CD8-positive, alpha-beta memory T cell (primary cell): Measurements from ENCODE around the gene SULT1B1. TPM values are rescaled to one million over a fixed set of nuclear protein-coding genes. Genes with fewer than 3 reads are reported as not detected.

ENCODE experiments used
- CTCF ChIA-PET: fragments of 350-600 bp; sonication (Branson Sonifier 250); formaldehyde crosslinking; loops from one replicate; lab custom pipeline; 2021; ENCODE audit warnings: antibody characterized with exemption; lab: Charles Lee
- POLR2A ChIA-PET: fragments of 350-600 bp; sonication (Branson Sonifier 250); formaldehyde crosslinking; loops from one replicate; lab custom pipeline; 2021; ENCODE audit warnings: antibody characterized with exemption; lab: Charles Lee
- DNase-seq, 5 donors: peaks; one replicate each; pipeline versions ENCODE4 v3.0.0 to v3.0.0-alpha.2; 2020 to 2022; ENCODE audit warnings: mixed read lengths in 1 of 5
- H3K27ac ChIP-seq: one replicate; pipeline ENCODE4 v1.7.0; 2013; ENCODE audit warnings: low read depth, mild to moderate bottlenecking, low read length, moderate library complexity
- H3K27me3 ChIP-seq: 2 replicates; pipeline ENCODE4 v1.7.0; 2013; ENCODE audit warnings: low read length, mild to moderate bottlenecking; ENCODE audit not compliant: insufficient read depth, poor library complexity, severe bottlenecking
- H3K36me3 ChIP-seq: 2 replicates; pipeline ENCODE4 v1.7.0; 2013; ENCODE audit warnings: mild to moderate bottlenecking, low read length, moderate library complexity; ENCODE audit not compliant: insufficient read depth
- H3K4me1 ChIP-seq: 2 replicates; pipeline ENCODE4 v1.7.0; 2013; ENCODE audit warnings: mild to moderate bottlenecking, low read length, moderate library complexity; ENCODE audit not compliant: insufficient read depth
- H3K4me3 ChIP-seq: 2 replicates; pipeline ENCODE4 v1.7.0; 2013; ENCODE audit warnings: mild to moderate bottlenecking, low read length
- H3K9me3 ChIP-seq: 2 replicates; pipeline ENCODE4 v1.7.0; 2013; ENCODE audit warnings: mild to moderate bottlenecking, low read length
- H3K27ac Mint-ChIP-seq, 8 donors: one replicate each; pipeline ENCODE4 v1.8.0; 2020 to 2021; ENCODE audit warnings: mixed read lengths in 8 of 8, mild to moderate bottlenecking in 6 of 8, inconsistent platforms in 3 of 8, moderate library complexity in 3 of 8
- H3K27me3 Mint-ChIP-seq, 2 donors: one replicate each; pipeline ENCODE4 v1.8.0; 2020 to 2021; ENCODE audit warnings: mixed read lengths in 2 of 2, mild to moderate bottlenecking in 1 of 2, moderate library complexity in 1 of 2
- H3K36me3 Mint-ChIP-seq, 3 donors: one replicate each; pipeline ENCODE4 v1.8.0; 2020 to 2021; ENCODE audit warnings: mixed read lengths in 3 of 3, inconsistent platforms in 1 of 3, mild to moderate bottlenecking in 1 of 3
- H3K4me1 Mint-ChIP-seq, 3 donors: one replicate each; pipeline ENCODE4 v1.8.0; 2020 to 2021; ENCODE audit warnings: mixed read lengths in 3 of 3, inconsistent platforms in 1 of 3, mild to moderate bottlenecking in 1 of 3
- H3K4me3 Mint-ChIP-seq, 7 donors: one replicate each; pipeline ENCODE4 v1.8.0; 2020 to 2021; ENCODE audit warnings: mixed read lengths in 7 of 7, mild to moderate bottlenecking in 6 of 7, moderate library complexity in 4 of 7, inconsistent platforms in 2 of 7
- H3K9me3 Mint-ChIP-seq, 5 donors: one replicate each; pipeline ENCODE4 v1.8.0; 2020 to 2022; ENCODE audit warnings: mixed read lengths in 5 of 5, mild to moderate bottlenecking in 3 of 5, moderate library complexity in 2 of 5, inconsistent platforms in 1 of 5
- polyA plus RNA-seq: library from polyadenylated mRNA; unstranded; fragments of 300-500 nt; fragmentation: Illumina TruSeq; gene quantifications from one replicate; pipeline ENCODE4 v1.2.3, GENCODE V29; 2021
- total RNA-seq, 2 experiments: library from RNA; stranded (reverse); gene quantifications; one replicate each; pipeline ENCODE4 v1.2.3, GENCODE V29; 2021

Gene SULT1B1
- total RNA-seq (under 1 TPM; 0.20 to 0.22 TPM), polyA plus RNA-seq (1.8 TPM)

DNA sequence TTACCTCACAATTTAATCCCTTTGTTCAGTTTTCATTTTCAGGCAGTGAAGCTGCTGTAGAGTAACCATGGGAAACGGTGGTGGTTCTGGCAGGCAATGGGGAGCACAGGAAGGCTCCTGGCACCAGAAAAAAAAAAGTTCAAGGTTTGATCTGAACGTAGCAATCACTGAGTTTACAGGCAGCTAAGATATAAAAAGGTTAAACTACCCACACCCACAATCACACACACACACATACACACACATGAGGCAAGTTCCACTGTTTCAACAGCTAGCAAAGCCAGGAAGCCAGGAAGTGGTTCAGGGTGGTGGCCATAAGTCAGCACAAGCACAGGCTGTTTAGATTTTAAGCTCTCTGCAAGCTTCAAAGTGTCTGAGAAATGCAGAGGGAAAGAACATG lies at the start of gene SULT1B1:
SULT1B1 (minus strand) TSS at position 166 of the 400 bp plus-strand sequence. CDS start 5,403 bp downstream, outside the sequence.
- H3K27ac Mint-ChIP-seq, result peak within 1 kb of the TSS in 6 of 8 donors; percentile 26 to 83 (median 66)
- peaks cover 19 to 44% (median 26%) of the 10 kb centered on the region in 3 donors for H3K4me1 Mint-ChIP-seq

DNA sequence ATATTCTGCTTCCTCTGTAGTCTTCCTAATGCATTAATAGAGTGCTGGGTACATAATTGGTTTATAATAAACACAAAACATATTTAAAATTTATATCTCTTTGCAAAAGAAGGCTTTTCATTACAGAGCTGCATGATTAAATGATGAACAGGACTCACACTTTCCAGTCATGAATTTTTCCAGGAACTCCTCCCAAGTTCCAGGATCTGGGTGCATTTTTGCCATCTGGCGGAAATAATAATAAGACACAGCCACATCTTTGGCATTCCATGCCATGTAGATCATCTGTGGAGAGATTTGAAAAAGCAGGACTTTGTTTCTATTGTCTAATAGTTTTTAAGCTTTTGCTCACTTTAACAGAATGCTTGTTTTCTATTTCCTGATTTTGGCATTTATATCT lies 40.2 kb upstream of the SULT1B1 start:
- POLR2A ChIA-PET, result no interaction called here

More for the DNA sequence above, at the start of gene SULT1B1:
- Histone ChIP-seq H3K4me1 (peaks cover 34% of the 10 kb centered on the region), H3K27me3 (no peaks in the 10 kb centered on the region), H3K4me3 (peak within 1 kb of the TSS; percentile 45), H3K36me3 (no peaks in the 10 kb centered on the region), H3K9me3 (no peaks in the 10 kb centered on the region), H3K27ac (no peak within 1 kb of the TSS)
- POLR2A ChIA-PET, result no interaction called here
- H3K4me3 Mint-ChIP-seq, result peak within 1 kb of the TSS; percentile 36 to 84 (median 73)
- no peaks in the 10 kb centered on the region for H3K36me3 Mint-ChIP-seq
- peaks cover 0 to 1% of the 10 kb centered on the region in 2 donors for H3K27me3 Mint-ChIP-seq
- peaks cover 0 to 2% (median 0%) of the 10 kb centered on the region in 5 donors for H3K9me3 Mint-ChIP-seq
- CTCF ChIA-PET, result interaction anchor here (1.0 kb wide), 1 partner anchor 63 kb away, joined by 3 read pairs; no protein-coding TSS in a partner anchor
- peak in 3 of 5 donors; percentile 40 to 81 (median 63) for DNase-seq

GRCh38 chr4:69799337-69799736 lies 38.9 kb upstream of the SULT1B1 start:
- Histone ChIP-seq H3K36me3 (no peaks in the 10 kb centered on the region), H3K4me3 (no peak overlapping the region), H3K4me1 (no peaks in the 10 kb centered on the region), H3K27me3 (no peaks in the 10 kb centered on the region), H3K27ac (no peak overlapping the region), H3K9me3 (no peaks in the 10 kb centered on the region)
- no peaks in the 10 kb centered on the region for H3K4me1 Mint-ChIP-seq
- H3K9me3 Mint-ChIP-seq, result peaks cover 0 to 12% (median 3%) of the 10 kb centered on the region in 5 donors
- CTCF ChIA-PET, result no interaction called here
- POLR2A ChIA-PET, result no interaction called here
- no peak for DNase-seq
- no peaks in the 10 kb centered on the region for H3K27me3 Mint-ChIP-seq
- H3K4me3 Mint-ChIP-seq, result no peak overlapping the region
- no peak overlapping the region for H3K27ac Mint-ChIP-seq
- no peaks in the 10 kb centered on the region for H3K36me3 Mint-ChIP-seq

More for the DNA sequence above, 40.2 kb upstream of the SULT1B1 start:
- no peak overlapping the region for H3K4me3 Mint-ChIP-seq
- H3K27ac Mint-ChIP-seq, result no peak overlapping the region
- Histone ChIP-seq H3K36me3 (no peaks in the 10 kb centered on the region), H3K4me3 (no peak overlapping the region), H3K4me1 (no peaks in the 10 kb centered on the region), H3K27me3 (no peaks in the 10 kb centered on the region), H3K27ac (no peak overlapping the region), H3K9me3 (no peaks in the 10 kb centered on the region)
- H3K4me1 Mint-ChIP-seq, result no peaks in the 10 kb centered on the region
- no peaks in the 10 kb centered on the region for H3K36me3 Mint-ChIP-seq
- DNase-seq, result no peak
- H3K27me3 Mint-ChIP-seq, result no peaks in the 10 kb centered on the region
- H3K9me3 Mint-ChIP-seq, result peaks cover 0 to 12% (median 3%) of the 10 kb centered on the region in 5 donors
- CTCF ChIA-PET, result no interaction called here

DNA sequence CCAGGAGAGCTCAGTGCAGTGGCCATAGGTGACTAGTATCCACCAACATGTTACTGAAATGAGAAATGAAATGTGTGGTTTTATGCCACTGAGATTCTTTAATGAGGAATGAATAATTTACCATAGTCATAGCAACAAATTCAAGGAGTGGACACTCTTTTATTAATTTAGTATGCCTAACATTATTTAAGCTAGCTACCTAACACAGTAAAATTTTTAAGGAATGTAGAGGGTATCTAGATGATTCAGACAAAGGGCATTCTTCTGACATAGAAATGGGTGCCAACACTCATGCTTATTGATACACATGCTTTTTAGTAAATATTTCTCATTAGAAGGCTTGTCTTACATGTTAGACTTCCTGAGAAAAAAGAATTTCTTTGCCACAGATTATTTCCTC lies 33.3 kb upstream of the SULT1B1 start:
- Histone ChIP-seq H3K27me3 (no peaks in the 10 kb centered on the region), H3K36me3 (no peaks in the 10 kb centered on the region), H3K9me3 (no peaks in the 10 kb centered on the region), H3K4me1 (no peaks in the 10 kb centered on the region), H3K27ac (no peak overlapping the region), H3K4me3 (no peak overlapping the region)
- no peak overlapping the region for H3K27ac Mint-ChIP-seq
- no peaks in the 10 kb centered on the region for H3K36me3 Mint-ChIP-seq
- H3K4me3 Mint-ChIP-seq, result no peak overlapping the region
- peaks cover 0 to 10% (median 0%) of the 10 kb centered on the region in 5 donors for H3K9me3 Mint-ChIP-seq
- no peaks in the 10 kb centered on the region for H3K27me3 Mint-ChIP-seq
- no peaks in the 10 kb centered on the region for H3K4me1 Mint-ChIP-seq
- ChIA-PET CTCF (no interaction called here), POLR2A (no interaction called here)
- no peak for DNase-seq

- no peak for DNase-seq
- no peak overlapping the region for H3K27ac Mint-ChIP-seq
- Histone ChIP-seq H3K9me3 (no peaks in the 10 kb centered on the region), H3K36me3 (no peaks in the 10 kb centered on the region), H3K27ac (no peak overlapping the region), H3K4me3 (no peak overlapping the region), H3K27me3 (no peaks in the 10 kb centered on the region), H3K4me1 (no peaks in the 10 kb centered on the region)
- no peaks in the 10 kb centered on the region for H3K4me1 Mint-ChIP-seq
- no peaks in the 10 kb centered on the region for H3K27me3 Mint-ChIP-seq
- H3K9me3 Mint-ChIP-seq, result peaks cover 0 to 5% (median 0%) of the 10 kb centered on the region in 5 donors
- no peaks in the 10 kb centered on the region for H3K36me3 Mint-ChIP-seq
- ChIA-PET POLR2A (no interaction called here), CTCF (no interaction called here)
- no peak overlapping the region for H3K4me3 Mint-ChIP-seq
Observed at GRCh38 chr4:69787879-69788278, 27.5 kb upstream of the SULT1B1 start.

- H3K27me3 Mint-ChIP-seq, result no peaks in the 10 kb centered on the region
- DNase-seq, result no peak
- H3K9me3 Mint-ChIP-seq, result peaks cover 0 to 5% (median 0%) of the 10 kb centered on the region in 5 donors
- POLR2A ChIA-PET, result no interaction called here
- no peaks in the 10 kb centered on the region for H3K27me3 ChIP-seq
- no peaks in the 10 kb centered on the region for H3K4me1 ChIP-seq
- no peak overlapping the region for H3K4me3 Mint-ChIP-seq
- no peaks in the 10 kb centered on the region for H3K9me3 ChIP-seq
- no peaks in the 10 kb centered on the region for H3K4me1 Mint-ChIP-seq
- H3K4me3 ChIP-seq, result no peak overlapping the region
- H3K36me3 Mint-ChIP-seq, result no peaks in the 10 kb centered on the region
- CTCF ChIA-PET, result no interaction called here
- no peaks in the 10 kb centered on the region for H3K36me3 ChIP-seq
- no peak overlapping the region for H3K27ac Mint-ChIP-seq
- no peak overlapping the region for H3K27ac ChIP-seq
Observed at GRCh38 chr4:69786547-69786946, 26.1 kb upstream of the SULT1B1 start.

DNA sequence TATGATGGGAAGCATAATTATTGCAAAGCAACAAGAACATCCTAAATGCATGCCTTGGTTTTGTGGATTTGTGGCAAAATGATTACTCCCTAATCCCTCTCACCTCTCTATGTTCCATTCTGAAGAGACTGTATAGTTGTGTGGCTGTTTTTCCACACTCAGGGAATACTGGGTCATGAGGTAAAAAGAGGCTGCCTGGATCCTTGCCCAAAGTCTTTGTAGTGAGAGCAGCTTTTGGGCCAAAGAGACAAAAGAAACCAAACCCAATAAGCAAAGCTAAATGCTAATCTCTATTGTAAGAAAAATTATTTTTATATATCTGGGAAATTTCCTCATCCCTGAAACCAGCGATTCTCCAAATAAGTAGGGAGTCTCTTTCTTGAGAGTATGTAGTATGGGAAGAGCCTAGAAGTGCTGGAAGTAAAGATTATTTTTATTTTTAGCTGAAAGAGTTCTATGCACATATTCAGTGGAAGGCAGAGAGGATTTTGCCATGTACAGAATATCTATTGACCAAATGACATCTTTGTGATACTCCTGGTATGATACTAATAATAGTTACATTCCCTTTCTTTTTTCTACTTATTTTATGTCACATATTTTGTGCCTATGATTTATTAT lies 24.9 kb upstream of the SULT1B1 start:
- POLR2A ChIA-PET, result no interaction called here

DNA sequence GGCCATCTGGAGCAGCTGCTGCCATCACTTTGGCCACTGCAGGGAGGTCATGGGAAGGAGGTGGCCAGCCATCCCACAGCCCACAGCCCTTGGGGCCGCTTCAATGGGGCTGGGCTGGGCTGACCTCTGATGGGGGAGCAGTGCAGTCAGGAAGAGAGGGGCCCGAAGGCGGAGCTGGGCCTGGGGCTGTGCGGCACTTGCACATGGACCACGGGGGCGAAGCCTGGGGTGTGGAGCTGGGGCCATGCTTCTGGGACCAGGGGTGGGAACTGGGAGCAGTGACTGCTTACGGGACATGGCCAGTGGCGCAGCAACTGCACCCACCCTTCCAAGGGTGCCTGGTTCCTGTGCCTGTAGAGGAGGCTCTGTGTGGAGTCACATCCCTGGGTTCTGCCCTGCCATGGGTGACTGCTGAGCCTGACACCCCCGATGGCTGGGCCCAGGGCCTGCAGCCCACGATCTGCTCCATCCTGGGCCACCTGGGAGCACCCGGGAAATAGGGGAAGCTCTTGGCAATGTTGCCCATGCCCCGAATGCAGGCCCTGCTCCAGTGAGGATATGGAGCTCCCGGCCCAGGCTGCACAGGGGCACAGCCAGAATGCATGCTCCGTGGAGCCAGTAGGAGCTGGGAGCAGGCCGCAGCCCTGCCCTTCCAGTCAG lies 22.4 kb upstream of the SULT1B1 start:
- Histone ChIP-seq H3K9me3 (no peaks in the 10 kb centered on the region), H3K27ac (no peak overlapping the region), H3K36me3 (no peaks in the 10 kb centered on the region), H3K4me1 (no peaks in the 10 kb centered on the region), H3K4me3 (no peak overlapping the region), H3K27me3 (no peaks in the 10 kb centered on the region)
- H3K9me3 Mint-ChIP-seq, result peaks cover 0 to 5% (median 0%) of the 10 kb centered on the region in 5 donors
- no peaks in the 10 kb centered on the region for H3K27me3 Mint-ChIP-seq
- POLR2A ChIA-PET, result no interaction called here
- CTCF ChIA-PET, result no interaction called here
- H3K27ac Mint-ChIP-seq, result no peak overlapping the region
- no peak overlapping the region for H3K4me3 Mint-ChIP-seq
- H3K36me3 Mint-ChIP-seq, result no peaks in the 10 kb centered on the region
- no peaks in the 10 kb centered on the region for H3K4me1 Mint-ChIP-seq
- no peak for DNase-seq

More for the DNA sequence above, 24.9 kb upstream of the SULT1B1 start:
- Mint-ChIP-seq H3K4me3 (no peak overlapping the region), H3K9me3 (peaks cover 0 to 5% (median 0%) of the 10 kb centered on the region in 5 donors), H3K36me3 (no peaks in the 10 kb centered on the region), H3K4me1 (no peaks in the 10 kb centered on the region), H3K27ac (no peak overlapping the region), H3K27me3 (no peaks in the 10 kb centered on the region)
- Histone ChIP-seq H3K36me3 (no peaks in the 10 kb centered on the region), H3K27me3 (no peaks in the 10 kb centered on the region), H3K27ac (no peak overlapping the region), H3K4me3 (no peak overlapping the region), H3K4me1 (no peaks in the 10 kb centered on the region), H3K9me3 (no peaks in the 10 kb centered on the region)
- CTCF ChIA-PET, result no interaction called here
- DNase-seq, result no peak
